B cell (primary cell): ENCODE measurements around the gene STXBP4. TPM values are rescaled to one million over a fixed set of nuclear protein-coding genes. Genes with fewer than 3 reads are reported as not detected.
A peak's percentile ranks its signal among the peaks of the same experiment; 100 is the strongest.

Experiments
- ATAC-seq: fragments of 200-7000 bp; cut with Tn5 transposase; one replicate; pipeline ENCODE4 v1.10.0; 2021; ENCODE audit warnings: low read depth, mild to moderate bottlenecking, moderate number of reproducible peaks, moderate library complexity
- CTCF ChIA-PET: fragments of 350-600 bp; sonication (Branson Sonifier 250); formaldehyde crosslinking; loops from one replicate; lab custom pipeline; 2021; ENCODE audit warnings: antibody characterized with exemption, inconsistent platforms; lab: Charles Lee
- POLR2A ChIA-PET: fragments of 350-600 bp; sonication (Branson Sonifier 250); formaldehyde crosslinking; loops from one replicate; lab custom pipeline; 2021; ENCODE audit warnings: antibody characterized with exemption; lab: Charles Lee
- DNase-seq: peaks from one replicate; pipeline ENCODE4 v3.0.0; 2013
- H2AFZ ChIP-seq: 2 replicates; pipeline ENCODE4 v1.6.1; 2012; ENCODE audit warnings: mild to moderate bottlenecking, low read depth, low read length; ENCODE audit not compliant: insufficient read depth, poor library complexity, severe bottlenecking
- H3K27ac ChIP-seq, 2 donors: 1 replicate in 1 of 2; 2 replicates in 1 of 2; pipeline ENCODE4 v1.5.1; 2012 to 2013; ENCODE audit warnings: low read length in 2 of 2, mild to moderate bottlenecking in 2 of 2, moderate library complexity in 1 of 2
- H3K27me3 ChIP-seq, 4 experiments: fragments of 200-600 bp in 1 of 4; sonication (generic) in 1 of 4; replicated peaks in 1 of 4; 1 replicate in 2 of 4; 2 replicates in 2 of 4; pipeline versions ENCODE4 v1.6.1 to v1.7.0; 2013 to 2016; ENCODE audit warnings: low read length in 3 of 4, mild to moderate bottlenecking in 2 of 4, mixed read lengths in 1 of 4, moderate library complexity in 1 of 4; ENCODE audit not compliant: insufficient read depth in 4 of 4, control insufficient read depth in 3 of 4; ENCODE audit errors: control extremely low read depth in 1 of 4
- H3K36me3 ChIP-seq, 2 experiments: replicated peaks in 1 of 2; 1 replicate in 1 of 2; 2 replicates in 1 of 2; pipeline versions ENCODE4 v1.6.1 to v1.7.1; 2013; ENCODE audit warnings: low read length in 1 of 2; ENCODE audit not compliant: insufficient read depth in 2 of 2, control insufficient read depth in 1 of 2; ENCODE audit errors: control extremely low read depth in 1 of 2, extremely low read depth in 1 of 2
- H3K4me1 ChIP-seq, 2 donors: fragments of 200-600 bp in 1 of 2; sonication (generic) in 1 of 2; 1 replicate in 1 of 2; 2 replicates in 1 of 2; pipeline versions ENCODE4 v1.5.1 to v1.6.1; 2013 to 2017; ENCODE audit warnings: low read length in 2 of 2; ENCODE audit not compliant: control insufficient read depth in 2 of 2, insufficient read depth in 2 of 2
- H3K4me2 ChIP-seq: replicated peaks from 2 replicates; pipeline ENCODE3; 2012; ENCODE audit warnings: mild to moderate bottlenecking, low read depth, low read length; ENCODE audit not compliant: poor library complexity, severe bottlenecking
- H3K4me3 ChIP-seq, 5 experiments: fragments of 200-600 bp in 1 of 5; sonication (generic) in 1 of 5; 1 replicate in 3 of 5; 2 replicates in 2 of 5; pipeline versions ENCODE4 v1.5.1 to v1.7.0; 2011 to 2016; ENCODE audit warnings: low read length in 4 of 5, mild to moderate bottlenecking in 4 of 5, low read depth in 2 of 5, control low read depth in 1 of 5, moderate library complexity in 1 of 5; ENCODE audit not compliant: insufficient read depth in 1 of 5; ENCODE audit errors: control extremely low read depth in 1 of 5, extremely low read depth in 1 of 5
- H3K79me2 ChIP-seq: fragments of 200-600 bp; sonication (generic); one replicate; pipeline ENCODE4 v1.6.0; 2016; ENCODE audit warnings: low read length; ENCODE audit not compliant: control insufficient read depth, insufficient read depth
- H3K9ac ChIP-seq: fragments of 200-600 bp; sonication (generic); 2 replicates; pipeline ENCODE4 v1.6.1; 2017; ENCODE audit warnings: mild to moderate bottlenecking, low read length, moderate library complexity
- H3K9me3 ChIP-seq, 3 donors: one replicate each; pipeline versions ENCODE4 v1.6.1 to v1.7.1; 2013; ENCODE audit warnings: low read length in 2 of 3; ENCODE audit not compliant: control insufficient read depth in 2 of 3, insufficient read depth in 1 of 3; ENCODE audit errors: control extremely low read depth in 1 of 3
- H4K20me1 ChIP-seq: 2 replicates; pipeline ENCODE4 v1.6.0; 2012; ENCODE audit warnings: mild to moderate bottlenecking, low read length; ENCODE audit not compliant: insufficient read depth, control insufficient read depth, poor library complexity, severe bottlenecking
- H3K27ac Mint-ChIP-seq: one replicate; pipeline ENCODE4 v1.8.0; 2021; ENCODE audit warnings: mixed read lengths
- H3K27me3 Mint-ChIP-seq: one replicate; pipeline ENCODE4 v1.8.0; 2021; ENCODE audit warnings: mixed read lengths
- H3K4me1 Mint-ChIP-seq: one replicate; pipeline ENCODE4 v1.8.0; 2021; ENCODE audit warnings: mixed read lengths
- H3K4me3 Mint-ChIP-seq: one replicate; pipeline ENCODE4 v1.8.0; 2021; ENCODE audit warnings: mixed read lengths
- H3K9me3 Mint-ChIP-seq: one replicate; pipeline ENCODE4 v1.8.0; 2022; ENCODE audit warnings: mixed read lengths; ENCODE audit not compliant: insufficient read depth
- CTCF ChIP-seq: fragments of 200-600 bp; IDR thresholded peaks from one replicate; pipeline ENCODE4 v1.8.0; 2022; ENCODE audit warnings: antibody characterized with exemption, mild to moderate bottlenecking
- EZH2 ChIP-seq: IDR thresholded peaks from 2 replicates; pipeline ENCODE4 v1.6.1; 2012; ENCODE audit warnings: borderline replicate concordance, low read depth, mild to moderate bottlenecking, moderate library complexity, low read length; ENCODE audit not compliant: insufficient read depth, poor library complexity, severe bottlenecking
- WGBS: methylation state at CpG from one replicate; pipeline ENCODE4 v1.1.5; 2013; ENCODE audit warnings: missing lambda C conversion rate; ENCODE audit not compliant: insufficient coverage; 5-methylcytosine and 5-hydroxymethylcytosine counted together
- intact Hi-C: fragments of 100-400 bp; cut with micrococcal nuclease; formaldehyde crosslinking; loops from one replicate; pipeline ENCODE4 v1.10.0; 2022
- polyA plus RNA-seq: library from polyadenylated mRNA; depleted of rRNA; stranded (reverse); fragments of >200 nt; gene quantifications from 2 replicates; pipeline ENCODE4 v1.2.3, GENCODE V29; 2012
- total RNA-seq, 2 donors: library from RNA; stranded (reverse); fragments of 120-200 nt in 1 of 2; gene quantifications; 1 replicate in 1 of 2; 2 replicates in 1 of 2; pipeline versions ENCODE4 v1.2.3 to v1.2.4, GENCODE V29; 2013 to 2022

STXBP4 gene
- total and polyA plus RNA-seq, 2 donors (not counting 1 experiment from before 2014, with no cell fraction given): 1.2 to 11.4 TPM

GRCh38 chr17:55040611-55041010 lies 72.0 kb downstream of the STXBP4 start:
- no peak for TF ChIP-seq CTCF
- no peak for TF ChIP-seq EZH2
- intact Hi-C loops: no loop called here
- Mint-ChIP-seq H3K27me3 (no peaks in the 10 kb centered on the region), H3K9me3 (no peaks in the 10 kb centered on the region), H3K27ac (no peak overlapping the region), H3K4me1 (peaks cover 6% of the 10 kb centered on the region), H3K4me3 (no peak overlapping the region)
- Histone ChIP-seq H3K9ac (no peak overlapping the region), H3K4me1 (no peaks in the 10 kb centered on the region), H3K36me3 (no peaks in the 10 kb centered on the region), H3K79me2 (no peaks in the 10 kb centered on the region), H3K27me3 (no peaks in the 10 kb centered on the region), H3K9me3 (no peaks in the 10 kb centered on the region), H3K4me3 (no peak overlapping the region), H3K4me2 (no peak overlapping the region), H4K20me1 (no peaks in the 10 kb centered on the region), H3K27ac (no peak overlapping the region), H2AFZ (no peak overlapping the region)
- DNase-seq: no peak
- CTCF ChIA-PET: no interaction called here
- POLR2A ChIA-PET: no interaction called here
- no peak for ATAC-seq
- WGBS: 47% methylated on average over 2 of the region's 4 CpGs

GRCh38 chr17:55053855-55054254 lies 85.3 kb downstream of the STXBP4 start:
- Mint-ChIP-seq H3K4me1 (no peaks in the 10 kb centered on the region), H3K27me3 (no peaks in the 10 kb centered on the region), H3K9me3 (peaks cover 4% of the 10 kb centered on the region), H3K27ac (no peak overlapping the region), H3K4me3 (no peak overlapping the region)
- no peaks in the 10 kb centered on the region for H4K20me1 ChIP-seq
- H2AFZ ChIP-seq: no peak overlapping the region
- H3K9me3 ChIP-seq: peaks cover 0 to 4% (median 0%) of the 10 kb centered on the region in 3 donors
- TF ChIP-seq CTCF (peak; percentile 13), EZH2 (no peak)
- H3K79me2 ChIP-seq: no peaks in the 10 kb centered on the region
- ATAC-seq (no peak), DNase-seq (no peak)
- H3K4me3 ChIP-seq: no peak overlapping the region
- no peak overlapping the region for H3K4me2 ChIP-seq
- H3K27ac ChIP-seq: no peak overlapping the region
- no peaks in the 10 kb centered on the region for H3K27me3 ChIP-seq
- H3K4me1 ChIP-seq: no peaks in the 10 kb centered on the region
- intact Hi-C loops: no loop called here
- CTCF ChIA-PET: no interaction called here
- H3K9ac ChIP-seq: no peak overlapping the region
- no CpG with 5 or more reads among the region's 1 CpG for WGBS
- no peaks in the 10 kb centered on the region for H3K36me3 ChIP-seq
- POLR2A ChIA-PET: no interaction called here
